ENCODE data around the gene MAP3K14.
"Not testable (repeated sequence)": the region's sequence is repeated elsewhere in the genome, so short reads cannot be mapped to it uniquely, and the experiment has no call there.

The MAP3K14 gene

GRCh38 chr17:45261577-45262515 lies 55.0 kb downstream of the MAP3K14 start, which contains the start of gene SPATA32:
Gene SPATA32, minus strand, starts transcription at chr17:45262094. Its CDS starts 78 bp downstream, at chr17:45262016.
- in situ Hi-C loops (cut with MboI; ENCODE audit: low sequenced_read_pairs) = no loop called here

GRCh38 chr17:45260204-45260783 lies 56.5 kb downstream of the MAP3K14 start:
- in situ Hi-C loops (cut with MboI; ENCODE audit: low sequenced_read_pairs) = no loop called here

DNA sequence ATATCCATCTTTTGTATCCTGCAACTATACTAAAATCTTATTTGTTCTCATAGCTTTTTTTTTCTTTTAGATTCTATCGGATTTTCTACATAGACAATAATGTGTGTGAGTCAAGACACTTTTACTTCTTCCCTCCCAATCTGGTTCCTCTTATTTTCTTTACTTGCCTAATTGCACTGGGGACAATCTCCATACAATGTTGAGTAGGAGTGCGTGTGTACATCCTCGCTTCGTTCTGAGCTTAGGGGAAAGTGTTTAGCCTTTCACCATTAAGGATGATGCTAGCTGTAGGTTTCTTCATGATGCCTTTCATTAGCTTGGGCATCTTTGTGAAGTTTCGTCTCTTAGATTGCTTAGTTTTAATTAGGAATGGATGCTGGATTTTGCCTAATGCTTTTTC lies 57.8 kb downstream of the MAP3K14 start:
- in situ Hi-C loops (cut with MboI; ENCODE audit: low sequenced_read_pairs) = no loop called here

DNA sequence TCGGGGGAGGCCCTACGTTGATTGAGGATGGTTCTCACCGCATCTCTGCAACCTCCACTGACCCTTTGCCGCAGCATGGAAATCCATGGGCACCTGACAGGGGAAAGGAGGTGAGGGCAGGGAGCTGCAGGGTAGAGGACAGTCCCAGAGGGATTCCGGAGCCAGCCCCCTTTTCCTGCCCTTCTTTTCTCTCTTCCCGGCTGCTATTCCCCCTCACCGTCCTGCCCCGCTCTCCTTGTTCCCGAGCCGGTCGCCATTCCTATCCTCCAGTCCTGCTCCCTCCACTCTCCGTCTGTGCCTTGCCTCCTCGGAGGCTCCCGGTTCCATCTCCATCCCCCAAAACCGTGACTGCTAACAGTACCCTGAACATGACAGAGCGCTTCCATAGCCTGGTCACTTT lies 59.7 kb downstream of the MAP3K14 start:
- in situ Hi-C loops (cut with MboI; ENCODE audit: low sequenced_read_pairs) = no loop called here

DNA sequence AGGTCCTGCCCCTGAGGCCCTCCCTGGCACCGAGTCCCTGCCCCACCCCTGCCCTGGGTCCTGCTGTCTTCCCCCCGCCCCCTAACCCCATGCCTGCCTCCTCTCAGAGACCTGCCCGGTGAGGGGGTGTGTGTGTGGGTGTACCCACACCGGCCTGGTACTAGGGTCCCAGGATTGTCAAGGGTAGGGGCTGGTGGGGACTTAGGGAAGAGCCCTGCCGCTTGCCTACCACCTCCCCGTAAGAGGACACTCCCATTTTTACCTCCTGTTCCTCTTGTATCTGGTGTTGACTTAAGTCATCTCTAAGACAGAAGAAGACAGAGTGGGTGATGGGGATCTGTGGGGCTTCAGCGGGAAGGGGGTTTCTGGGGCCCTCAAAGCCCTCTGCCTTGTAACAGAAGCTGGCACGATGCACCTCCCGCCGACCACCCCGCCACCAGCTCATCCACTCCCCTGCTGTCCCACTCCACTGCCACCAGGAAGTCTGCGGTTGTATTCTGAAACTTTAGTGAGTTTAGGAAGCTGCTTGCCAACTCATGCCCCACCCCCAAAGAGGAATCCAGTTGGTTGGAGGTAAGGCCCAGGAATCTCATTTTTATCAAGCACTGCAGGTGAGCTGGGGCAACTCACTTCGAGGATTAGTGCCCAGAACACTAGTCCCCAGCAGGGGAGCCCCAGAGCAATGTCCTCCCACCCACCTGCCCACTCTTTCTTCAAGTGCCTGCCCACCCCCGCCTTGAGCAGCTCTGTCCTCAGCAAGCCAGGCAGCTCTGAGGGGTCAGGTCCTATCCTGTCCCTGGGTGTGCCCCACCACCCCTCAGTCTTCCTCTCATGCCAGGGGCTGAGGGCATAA lies 60.5 kb downstream of the MAP3K14 start:
- in situ Hi-C loops (cut with MboI; ENCODE audit: low sequenced_read_pairs) = no loop called here

DNA sequence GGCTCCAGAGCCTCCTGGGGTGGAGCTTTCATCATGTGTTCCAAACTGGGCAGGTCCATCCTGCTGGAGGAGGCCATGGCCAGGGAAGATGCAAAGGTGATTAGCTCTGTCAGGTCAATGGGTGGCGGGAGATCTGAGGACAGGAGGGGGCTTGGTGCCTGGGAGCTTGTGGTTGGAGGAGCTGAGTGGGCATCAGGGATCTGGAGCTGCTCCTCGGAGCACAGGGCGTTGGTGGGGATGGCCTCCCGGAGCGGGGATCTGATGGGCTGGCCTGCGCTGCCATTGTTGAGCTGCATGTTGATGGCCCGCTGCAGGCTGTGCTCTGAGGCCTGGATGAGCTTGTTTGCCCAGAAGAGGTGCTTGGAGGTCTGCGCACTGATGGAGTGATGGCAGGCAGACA lies 61.5 kb downstream of the MAP3K14 start:
- in situ Hi-C loops (cut with MboI; ENCODE audit: low sequenced_read_pairs) = no loop called here

GRCh38 chr17:45253879-45254278 lies 62.9 kb downstream of the MAP3K14 start:
- in situ Hi-C loops (cut with MboI; ENCODE audit: low sequenced_read_pairs) = no loop called here

GRCh38 chr17:45253237-45253636 lies 63.6 kb downstream of the MAP3K14 start:
- in situ Hi-C loops (cut with MboI; ENCODE audit: low sequenced_read_pairs) = not testable (repeated sequence)

DNA sequence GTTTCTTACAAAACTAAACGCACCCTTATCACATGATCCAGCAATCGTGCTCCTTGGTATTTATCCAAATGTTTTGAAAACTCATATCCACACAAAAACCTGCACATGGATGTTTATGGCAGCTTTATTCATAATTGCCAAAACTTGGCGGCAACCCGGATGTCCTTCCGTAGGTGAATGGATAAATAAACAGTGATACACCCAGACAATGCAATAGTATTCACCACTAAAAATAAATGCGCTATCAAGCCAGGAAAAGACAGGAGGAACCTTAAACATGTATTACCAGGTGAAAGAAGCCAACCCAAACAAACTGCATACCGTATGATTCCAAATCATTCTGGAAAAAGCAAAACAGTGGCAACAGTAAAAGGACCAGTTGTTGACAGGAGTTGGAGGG lies 64.9 kb downstream of the MAP3K14 start:
- in situ Hi-C loops (cut with MboI; ENCODE audit: low sequenced_read_pairs) = no loop called here

DNA sequence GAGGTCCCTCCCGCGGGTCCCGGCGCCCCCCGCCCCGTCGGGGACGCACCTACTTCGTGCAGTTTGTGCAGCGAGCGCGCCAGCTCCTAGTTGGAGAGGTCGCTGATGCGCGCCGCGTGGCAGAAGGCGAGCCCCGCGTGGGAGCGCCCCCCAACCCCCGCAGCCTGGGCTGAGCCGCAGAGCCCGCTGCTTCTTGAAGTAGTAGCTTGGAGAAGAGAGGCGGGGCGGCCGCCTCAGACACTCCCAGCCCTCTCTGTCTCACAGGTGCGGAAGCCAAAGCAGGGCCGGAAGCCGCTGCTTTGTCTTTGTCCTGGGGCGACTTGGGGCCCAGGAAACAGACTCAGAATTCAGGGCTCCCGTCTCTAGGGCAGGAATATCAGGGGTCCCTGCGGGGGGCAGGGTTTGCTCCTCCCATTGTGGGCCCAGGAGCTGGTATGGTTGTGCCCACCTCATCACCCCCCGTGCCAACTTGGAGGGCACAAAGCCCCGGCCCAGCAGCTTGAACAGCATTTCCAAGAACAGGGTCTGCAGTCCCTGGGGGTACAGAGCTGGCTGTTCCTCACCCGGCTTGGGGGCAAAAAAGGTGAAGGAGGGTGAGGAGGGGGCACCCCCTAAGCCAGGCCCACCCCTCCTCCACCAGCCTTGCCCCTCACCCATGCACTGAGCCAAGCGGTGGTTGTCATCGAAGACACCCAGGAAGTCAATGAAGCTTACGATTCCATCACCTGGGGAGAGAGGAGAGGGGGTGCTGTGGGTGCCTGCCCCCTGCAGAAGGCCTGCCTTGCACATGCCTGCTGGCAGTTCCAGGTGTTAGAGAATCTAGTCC lies 68.5 kb downstream of the MAP3K14 start:
- in situ Hi-C loops (cut with MboI; ENCODE audit: low sequenced_read_pairs) = no loop called here

- in situ Hi-C loops (cut with MboI; ENCODE audit: low sequenced_read_pairs) = no loop called here
Observed at GRCh38 chr17:45247429-45248131, 69.2 kb downstream of the MAP3K14 start.

- in situ Hi-C loops (cut with MboI; ENCODE audit: low sequenced_read_pairs) = no loop called here
Observed at GRCh38 chr17:45246861-45247428, 69.9 kb downstream of the MAP3K14 start.

DNA sequence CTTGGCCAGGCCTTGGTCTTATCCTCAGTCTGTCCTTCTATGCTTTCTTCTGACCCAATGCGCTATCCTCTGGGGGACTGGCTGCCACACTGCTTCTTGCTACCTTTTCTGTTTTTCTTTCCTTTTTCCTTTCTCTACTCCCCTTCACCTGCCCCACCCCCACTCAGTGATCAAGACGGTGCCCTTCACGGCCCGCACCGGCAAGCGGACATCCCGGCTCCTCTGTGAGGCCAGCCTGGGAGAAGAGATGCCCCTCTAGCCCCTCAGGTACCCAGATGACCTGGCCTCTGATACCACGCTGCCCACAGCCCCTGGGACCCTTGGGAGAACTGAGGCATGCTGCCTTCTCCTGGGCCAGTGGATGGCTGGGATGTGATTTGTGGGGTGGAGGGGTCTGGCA lies 70.5 kb downstream of the MAP3K14 start:
- in situ Hi-C loops (cut with MboI; ENCODE audit: low sequenced_read_pairs) = no loop called here

GRCh38 chr17:45244725-45245656 lies 71.8 kb downstream of the MAP3K14 start:
- in situ Hi-C loops (cut with MboI; ENCODE audit: low sequenced_read_pairs) = no loop called here

DNA sequence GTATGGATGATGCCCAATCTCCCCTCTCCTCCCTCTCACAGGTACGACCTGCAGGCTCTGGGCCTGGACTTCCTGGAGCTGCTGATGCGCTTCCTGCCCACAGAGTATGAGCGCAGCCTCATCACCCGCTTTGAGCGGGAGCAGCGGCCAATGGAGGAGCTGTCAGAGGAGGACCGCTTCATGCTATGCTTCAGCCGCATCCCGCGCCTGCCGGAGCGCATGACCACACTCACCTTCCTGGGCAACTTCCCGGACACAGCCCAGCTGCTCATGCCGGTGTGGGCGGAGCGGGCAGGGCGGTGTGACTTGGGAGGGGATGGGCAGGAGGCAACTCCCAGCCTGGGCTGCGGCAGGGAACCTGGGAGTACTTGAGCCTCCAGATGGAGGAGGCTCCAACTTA lies 73.1 kb downstream of the MAP3K14 start:
- in situ Hi-C loops (cut with MboI; ENCODE audit: low sequenced_read_pairs) = no loop called here

- in situ Hi-C loops (cut with MboI; ENCODE audit: low sequenced_read_pairs) = no loop called here
Observed at GRCh38 chr17:45242029-45242414, 74.8 kb downstream of the MAP3K14 start.

GRCh38 chr17:45241328-45242028 lies 75.3 kb downstream of the MAP3K14 start:
- in situ Hi-C loops (cut with MboI; ENCODE audit: low sequenced_read_pairs) = no loop called here

- in situ Hi-C loops (cut with MboI; ENCODE audit: low sequenced_read_pairs) = no loop called here
Observed at GRCh38 chr17:45240905-45241327, 75.9 kb downstream of the MAP3K14 start.

All from hTERT RPE-1 (cell line).